ENCODE results near the gene ATP8B3. TPM values are rescaled to one million over a fixed set of nuclear protein-coding genes. Genes with fewer than 3 reads are reported as not detected.

The ATP8B3 gene
- total RNA-seq, 1 experiment from 2014 or later, result 9.6 TPM

GRCh38 chr19:1806184-1807029 lies 5.7 kb downstream of the ATP8B3 start:
- no peak overlapping the region for H3K23ac ChIP-seq (ENCODE audit: insufficient read length, low read depth, low read length)
- H3K4me3 Mint-ChIP-seq, result no peak overlapping the region; a peak in 1 of 5 replicates
- no peaks in the 10 kb centered on the region for H3K27me3 ChIP-seq (ENCODE audit: insufficient read depth, low read length)
- H2AFZ ChIP-seq (ENCODE audit: low read length), result no peak overlapping the region
- no peak overlapping the region for H2AK5ac ChIP-seq (ENCODE audit: insufficient read length, low read length)
- no peak for TF ChIP-seq CTCF (conservative IDR thresholded peaks at IDR 0.05)
- no peaks in the 10 kb centered on the region for H3K4me1 ChIP-seq (ENCODE audit: insufficient read depth, low read length)
- no peak overlapping the region for H2BK15ac ChIP-seq (ENCODE audit: low read depth, low read length)
- DNase-seq, result no peak
- H4K8ac ChIP-seq (replicated peaks; ENCODE audit: insufficient read length, low read depth, low read length), result no peak overlapping the region
- no peak overlapping the region for H2BK20ac ChIP-seq (ENCODE audit: low read depth, low read length, poor library complexity, severe bottlenecking)
- H3K27ac ChIP-seq (ENCODE audit: insufficient read length, low read depth, low read length), result no peak overlapping the region
- no peaks in the 10 kb centered on the region; a peak in 2 of 5 replicates for H3K9me3 Mint-ChIP-seq
- no peak overlapping the region for H4K5ac ChIP-seq (ENCODE audit: insufficient read length, low read depth, low read length)
- H2BK5ac ChIP-seq (ENCODE audit: insufficient read length, low read length), result no peak overlapping the region
- H3K27me3 Mint-ChIP-seq (ENCODE audit: low read depth), result peaks cover 8% of the 10 kb centered on the region
- no peak overlapping the region; a peak in 1 of 7 replicates for H3K27ac Mint-ChIP-seq
- H3K4ac ChIP-seq (ENCODE audit: low read depth, low read length), result no peak overlapping the region
- no peaks in the 10 kb centered on the region for H3K79me2 ChIP-seq (ENCODE audit: insufficient read depth, low read length)
- H3K79me1 ChIP-seq (ENCODE audit: insufficient read depth, low read depth, low read length, poor library complexity, severe bottlenecking), result no peaks in the 10 kb centered on the region
- peaks cover 0 to 3% of the 10 kb centered on the region in 2 experiments; a peak in 2 of 4 replicates for H3K4me1 Mint-ChIP-seq
- H2BK12ac ChIP-seq (ENCODE audit: insufficient read length, low read depth, low read length), result no peak overlapping the region
- no peak overlapping the region for H4K91ac ChIP-seq (ENCODE audit: insufficient read length, low read depth, low read length)
- no peak overlapping the region; the same call in 1 of the 2 replicates for H3K14ac ChIP-seq (ENCODE audit: insufficient read depth, low read length)
- H3K4me2 ChIP-seq (ENCODE audit: insufficient read depth, insufficient read length, low read length), result no peak overlapping the region
- WGBS (ENCODE audit: extremely low coverage, insufficient read length, low lambda C conversion rate), result no CpG with 5 or more reads among the region's 45 CpGs
- H2BK120ac ChIP-seq (ENCODE audit: low read depth, low read length, poor library complexity, severe bottlenecking), result no peak overlapping the region
- peaks cover 0 to 2% (median 0%) of the 10 kb centered on the region in 3 experiments; a peak in 2 of 7 replicates for H3K36me3 Mint-ChIP-seq (ENCODE audit: insufficient read depth in 1 of 3, low read depth in 3 of 3)
- no peak overlapping the region for H3K18ac ChIP-seq (ENCODE audit: insufficient read length, low read depth, low read length)
- no peak overlapping the region for H3T11ph ChIP-seq (ENCODE audit: low read length)
- no peak overlapping the region for H3K56ac ChIP-seq (ENCODE audit: insufficient read length, low read depth, low read length)
- peaks cover under 1% of the 10 kb centered on the region for H4K20me1 ChIP-seq (ENCODE audit: control insufficient read depth, insufficient read depth, insufficient read length)
- H3K9ac ChIP-seq (ENCODE audit: extremely low read depth, insufficient read length, low read length), result no peak overlapping the region
- H3K9me3 ChIP-seq (ENCODE audit: control insufficient read depth, low read depth, low read length), result no peaks in the 10 kb centered on the region
- no peaks in the 10 kb centered on the region for H3K23me2 ChIP-seq (ENCODE audit: insufficient read length, low read depth, low read length, poor library complexity, severe bottlenecking)

Measured in H9 (cell line).